ENCODE results near the gene AMDHD2.
"Not testable (repeated sequence)": the region's sequence is repeated elsewhere in the genome, so short reads cannot be mapped to it uniquely, and the experiment has no call there.

The AMDHD2 gene

DNA sequence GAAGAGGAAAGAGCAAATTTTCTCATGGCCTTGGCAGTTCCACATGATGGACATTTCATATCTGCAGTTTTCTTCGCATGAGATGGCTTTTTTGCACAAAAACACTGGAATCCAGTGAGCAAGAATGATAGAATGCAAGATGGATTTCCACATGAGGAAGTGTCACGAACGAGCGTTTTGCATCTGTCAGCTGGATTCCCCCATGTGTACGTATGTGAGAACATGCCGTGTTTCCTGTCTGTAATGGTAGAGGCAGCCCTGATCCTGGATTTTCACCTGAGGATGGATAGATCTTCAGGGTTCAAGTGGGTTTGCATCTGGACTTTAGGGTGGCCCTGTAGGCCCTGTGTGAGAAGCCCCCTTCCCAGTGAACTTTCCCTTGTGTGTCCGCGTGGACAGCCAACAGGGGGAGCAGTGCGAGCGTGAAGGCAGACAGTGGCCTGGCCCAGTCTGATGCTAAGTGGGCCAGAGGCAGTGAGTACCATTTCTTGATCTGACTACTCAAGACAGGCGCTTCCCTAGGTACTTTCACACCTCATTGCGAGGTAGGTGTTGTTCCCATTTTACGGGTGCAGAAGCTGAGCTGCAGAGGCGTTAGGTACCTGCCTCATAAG lies 19.8 kb downstream of the AMDHD2 start:
- not testable (repeated sequence) for H3K4me3 ChIP-seq (replicated peaks; ENCODE audit: low read depth, low read length)
- peak; percentile 27 for DNase-seq (ENCODE audit: low read depth)

GRCh38 chr16:2540912-2541311 lies 20.7 kb downstream of the AMDHD2 start:
- not testable (repeated sequence) for DNase-seq (ENCODE audit: low read depth); H3K4me3 ChIP-seq (replicated peaks; ENCODE audit: low read depth, low read length)

More for the DNA sequence above, 19.8 kb downstream of the AMDHD2 start:
- TF ChIP-seq, protein P1, sequence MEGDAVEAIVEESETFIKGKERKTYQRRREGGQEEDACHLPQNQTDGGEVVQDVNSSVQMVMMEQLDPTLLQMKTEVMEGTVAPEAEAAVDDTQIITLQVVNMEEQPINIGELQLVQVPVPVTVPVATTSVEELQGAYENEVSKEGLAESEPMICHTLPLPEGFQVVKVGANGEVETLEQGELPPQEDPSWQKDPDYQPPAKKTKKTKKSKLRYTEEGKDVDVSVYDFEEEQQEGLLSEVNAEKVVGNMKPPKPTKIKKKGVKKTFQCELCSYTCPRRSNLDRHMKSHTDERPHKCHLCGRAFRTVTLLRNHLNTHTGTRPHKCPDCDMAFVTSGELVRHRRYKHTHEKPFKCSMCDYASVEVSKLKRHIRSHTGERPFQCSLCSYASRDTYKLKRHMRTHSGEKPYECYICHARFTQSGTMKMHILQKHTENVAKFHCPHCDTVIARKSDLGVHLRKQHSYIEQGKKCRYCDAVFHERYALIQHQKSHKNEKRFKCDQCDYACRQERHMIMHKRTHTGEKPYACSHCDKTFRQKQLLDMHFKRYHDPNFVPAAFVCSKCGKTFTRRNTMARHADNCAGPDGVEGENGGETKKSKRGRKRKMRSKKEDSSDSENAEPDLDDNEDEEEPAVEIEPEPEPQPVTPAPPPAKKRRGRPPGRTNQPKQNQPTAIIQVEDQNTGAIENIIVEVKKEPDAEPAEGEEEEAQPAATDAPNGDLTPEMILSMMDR (IDR thresholded peaks at IDR 0.05; ENCODE audit: low read length, missing control alignments), result peak; percentile 36

DNA sequence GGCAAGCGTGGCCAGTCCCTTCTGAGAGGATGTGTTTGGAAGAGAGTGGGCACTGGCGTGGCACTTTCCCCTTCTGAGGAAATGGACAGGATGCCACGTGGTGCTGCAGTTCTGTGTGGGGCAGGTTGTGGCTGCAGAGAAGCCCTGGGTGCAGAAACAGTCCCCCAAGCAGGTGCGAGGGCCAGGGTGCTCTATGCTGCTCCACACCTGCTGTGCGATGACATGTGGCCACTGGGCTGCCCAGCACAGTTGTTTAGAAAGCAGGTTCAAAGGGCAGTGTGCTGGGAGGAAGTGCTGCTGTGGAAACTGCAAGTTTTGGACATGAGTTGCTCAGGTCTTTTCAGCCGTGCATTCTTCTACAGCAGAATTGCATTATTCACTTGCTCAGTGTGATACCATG lies 21.2 kb downstream of the AMDHD2 start:
- not testable (repeated sequence) for DNase-seq (ENCODE audit: low read depth); H3K4me3 ChIP-seq (replicated peaks; ENCODE audit: low read depth, low read length)

GRCh38 chr16:2543771-2544170 lies 23.6 kb downstream of the AMDHD2 start:
- DNase-seq (ENCODE audit: low read depth); H3K4me3 ChIP-seq (replicated peaks; ENCODE audit: low read depth, low read length): not testable (repeated sequence)

DNA sequence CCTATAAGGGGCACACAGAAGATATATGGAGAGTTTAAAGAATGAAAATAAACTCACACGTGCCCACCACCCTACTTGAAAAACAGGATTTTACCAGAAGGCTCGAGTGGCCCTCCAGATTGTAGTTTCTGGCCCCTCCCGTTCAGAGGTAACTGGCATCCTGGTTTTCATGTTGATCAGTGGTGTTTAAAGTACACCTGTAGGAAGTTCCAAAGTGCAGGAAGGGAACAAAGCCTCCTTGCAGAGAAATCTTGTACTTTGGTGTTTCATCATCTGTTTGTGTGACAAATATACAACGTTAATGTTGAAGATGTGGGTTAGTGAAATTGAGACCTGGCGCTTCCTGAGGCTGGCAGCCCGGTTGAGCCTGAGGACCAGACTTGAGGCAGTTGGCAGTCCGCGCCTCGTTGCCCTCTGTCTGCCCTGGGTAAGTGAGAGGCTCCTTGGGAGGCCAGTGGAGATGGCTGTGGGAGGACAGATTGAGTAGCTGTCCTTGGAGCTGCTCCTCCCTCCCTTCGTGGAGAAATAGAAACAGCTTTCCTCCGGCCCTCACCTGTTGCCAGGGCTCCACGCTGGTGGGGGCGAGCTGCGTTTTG lies 30.2 kb downstream of the AMDHD2 start:
- not testable (repeated sequence) for H3K4me3 ChIP-seq (replicated peaks; ENCODE audit: low read depth, low read length); DNase-seq (ENCODE audit: low read depth)

DNA sequence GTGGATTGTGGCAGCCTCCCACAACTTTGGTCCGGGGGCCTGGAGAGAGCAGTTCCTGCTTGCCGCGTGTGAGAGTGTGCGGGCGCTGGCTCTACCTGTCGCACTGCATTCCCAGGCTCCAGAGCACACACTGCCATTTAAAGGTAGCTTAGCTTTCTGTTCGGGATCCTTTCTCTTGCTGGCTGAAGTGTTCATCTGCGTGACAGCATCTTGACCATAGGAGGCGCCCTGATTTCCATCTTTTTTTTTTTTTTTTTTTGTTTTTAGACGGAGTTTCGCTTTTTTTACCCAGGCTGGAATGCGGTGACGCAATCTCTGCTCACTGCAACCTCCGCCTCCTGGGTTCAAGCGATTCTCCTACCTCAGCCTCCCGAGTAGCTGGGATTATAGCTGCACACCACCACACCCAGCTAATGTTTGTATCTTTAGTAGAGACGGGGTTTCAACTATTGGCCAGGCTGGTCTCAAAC lies 31.3 kb downstream of the AMDHD2 start:
- peak; percentile 58 for DNase-seq (ENCODE audit: low read depth)
- TF ChIP-seq, protein P1 (IDR thresholded peaks at IDR 0.05; ENCODE audit: low read length, missing control alignments), result peak; percentile 11
- not testable (repeated sequence) for H3K4me3 ChIP-seq (replicated peaks; ENCODE audit: low read depth, low read length)

DNA sequence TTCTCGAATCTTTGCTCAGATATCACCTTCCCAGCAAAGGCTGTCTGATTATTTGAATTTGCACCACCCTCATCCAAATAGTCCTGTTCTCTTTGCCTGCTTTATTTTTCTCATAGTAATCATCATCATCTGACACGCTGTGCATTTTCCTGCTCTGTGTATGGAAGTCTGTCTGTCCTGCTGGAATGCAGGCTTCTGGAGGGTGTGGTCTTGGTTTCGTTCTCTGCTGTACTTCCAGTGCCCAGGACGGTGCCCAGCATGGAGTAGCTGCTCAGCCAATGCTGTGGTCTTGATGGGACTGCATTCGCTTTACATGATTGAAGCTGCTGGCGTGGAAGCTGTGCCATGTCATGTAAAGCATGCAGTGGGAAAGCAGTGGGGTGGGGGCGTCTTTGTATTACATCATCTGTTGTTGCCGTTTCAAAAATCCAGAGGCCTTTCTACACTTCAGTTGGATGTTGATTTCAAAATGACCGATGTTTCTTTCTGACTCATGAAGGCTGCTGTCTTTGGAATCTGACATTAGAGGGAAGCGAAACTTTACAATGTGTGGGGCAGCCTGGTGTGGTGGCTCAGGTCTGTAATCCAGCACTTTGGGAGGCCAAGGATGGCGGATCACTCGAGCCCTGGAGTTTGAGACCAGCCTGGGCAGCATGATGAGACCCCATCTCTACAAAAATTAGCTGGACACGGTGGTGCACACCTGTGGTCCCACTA lies 34.7 kb downstream of the AMDHD2 start:
- not testable (repeated sequence) for H3K4me3 ChIP-seq (replicated peaks; ENCODE audit: low read depth, low read length); DNase-seq (ENCODE audit: low read depth)

- H3K4me3 ChIP-seq (replicated peaks; ENCODE audit: low read depth, low read length); DNase-seq (ENCODE audit: low read depth): not testable (repeated sequence)
These were observed 37.0 kb downstream of the AMDHD2 start for GRCh38 chr16:2557150-2557549.

DNA sequence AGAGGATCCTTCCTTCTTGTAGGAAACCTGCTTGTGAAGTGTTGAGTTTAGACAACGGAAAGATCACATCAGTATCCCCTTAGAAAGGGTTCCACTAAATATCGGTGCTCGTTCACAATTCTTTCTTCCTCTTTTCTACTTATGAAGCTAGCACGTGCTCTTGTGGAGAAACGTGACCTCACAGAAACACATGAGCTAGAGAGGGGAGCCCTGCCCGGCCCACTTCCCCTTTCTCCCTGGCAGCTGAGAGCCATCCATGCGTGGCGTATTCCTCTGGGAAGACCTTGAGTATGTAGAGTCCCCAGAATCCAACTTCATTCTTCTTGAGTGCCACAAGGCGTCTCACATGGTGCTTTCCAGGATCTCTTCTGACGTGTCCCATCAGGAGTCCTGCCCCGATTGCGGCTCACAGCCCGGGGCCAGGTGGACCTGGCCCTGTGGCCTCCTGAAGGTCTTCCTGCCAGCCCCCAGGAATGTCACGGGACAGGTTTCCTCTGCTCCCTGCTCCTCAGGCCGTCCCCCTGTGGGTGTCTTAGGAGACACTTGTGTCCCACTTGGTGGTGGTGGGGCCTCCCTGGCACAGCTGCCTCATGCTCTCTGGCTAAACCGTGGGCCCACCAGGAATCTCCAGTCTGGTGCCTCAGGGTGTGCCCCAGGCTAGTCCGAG lies 40.1 kb downstream of the AMDHD2 start:
- H3K4me3 ChIP-seq (replicated peaks; ENCODE audit: low read depth, low read length); DNase-seq (ENCODE audit: low read depth): not testable (repeated sequence)

DNA sequence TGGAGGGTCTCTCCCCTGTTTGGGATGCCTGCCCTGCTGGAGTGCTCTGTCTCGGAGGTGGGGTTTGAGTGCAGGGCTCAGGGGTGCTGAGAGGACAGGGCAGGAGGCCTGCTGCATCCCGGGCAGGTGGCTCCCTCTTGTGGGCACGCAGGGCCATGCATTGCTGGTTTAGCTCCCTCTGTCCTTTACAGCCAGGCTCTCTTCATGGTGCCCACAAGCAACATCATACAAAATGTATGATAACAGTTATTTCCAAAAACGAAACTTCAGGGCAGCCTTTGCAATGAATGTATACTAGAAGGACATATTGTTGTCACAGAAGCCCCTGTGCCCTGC lies 40.6 kb downstream of the AMDHD2 start:
- TF ChIP-seq, protein P1 (IDR thresholded peaks at IDR 0.05; ENCODE audit: low read length, missing control alignments), result peak; percentile 23
- not testable (repeated sequence) for H3K4me3 ChIP-seq (replicated peaks; ENCODE audit: low read depth, low read length); DNase-seq (ENCODE audit: low read depth)

DNA sequence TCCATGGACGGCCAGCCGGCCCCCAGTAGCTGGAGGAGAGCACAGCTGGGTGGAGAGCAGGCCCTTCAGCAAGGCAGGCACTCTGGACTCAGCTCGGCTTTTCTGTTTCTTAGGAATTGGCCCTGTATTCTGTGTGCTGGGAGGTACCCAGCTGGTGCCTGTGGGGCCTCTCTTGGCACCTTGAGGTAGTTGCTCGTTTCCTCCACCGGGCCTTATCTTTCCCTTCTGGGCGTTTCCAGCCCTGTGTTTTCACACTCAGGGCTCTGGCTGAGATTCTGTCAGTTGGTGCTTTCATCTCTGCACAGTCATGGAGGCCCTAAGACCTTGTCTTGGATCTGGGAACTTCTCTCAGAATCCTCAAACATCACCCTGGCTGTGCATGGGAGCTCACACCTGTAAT lies 47.3 kb downstream of the AMDHD2 start:
- H3K4me3 ChIP-seq (replicated peaks; ENCODE audit: low read depth, low read length); DNase-seq (ENCODE audit: low read depth): not testable (repeated sequence)

- not testable (repeated sequence) for DNase-seq (ENCODE audit: low read depth); H3K4me3 ChIP-seq (replicated peaks; ENCODE audit: low read depth, low read length)
These were observed 48.4 kb downstream of the AMDHD2 start for GRCh38 chr16:2568573-2568972.

DNA sequence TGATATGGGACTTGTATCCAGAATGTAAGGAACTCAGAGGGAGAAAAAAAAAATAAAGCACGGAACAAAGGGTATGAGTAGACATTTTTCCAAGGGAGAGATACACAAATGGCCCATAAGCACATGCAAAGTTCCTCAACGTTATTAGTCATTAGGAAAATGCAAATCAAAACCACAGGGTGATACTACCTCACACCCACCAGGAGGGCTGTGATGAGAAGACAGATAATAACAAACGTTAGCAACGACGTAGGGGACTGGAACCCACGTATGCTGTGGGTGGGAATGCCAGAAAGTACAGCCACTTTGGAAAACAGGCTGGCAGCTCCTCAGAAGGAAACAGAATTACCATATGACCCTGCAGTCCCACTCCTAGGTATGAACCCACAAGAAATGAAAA lies 52.5 kb downstream of the AMDHD2 start:
- DNase-seq (ENCODE audit: low read depth); H3K4me3 ChIP-seq (replicated peaks; ENCODE audit: low read depth, low read length): not testable (repeated sequence)

DNA sequence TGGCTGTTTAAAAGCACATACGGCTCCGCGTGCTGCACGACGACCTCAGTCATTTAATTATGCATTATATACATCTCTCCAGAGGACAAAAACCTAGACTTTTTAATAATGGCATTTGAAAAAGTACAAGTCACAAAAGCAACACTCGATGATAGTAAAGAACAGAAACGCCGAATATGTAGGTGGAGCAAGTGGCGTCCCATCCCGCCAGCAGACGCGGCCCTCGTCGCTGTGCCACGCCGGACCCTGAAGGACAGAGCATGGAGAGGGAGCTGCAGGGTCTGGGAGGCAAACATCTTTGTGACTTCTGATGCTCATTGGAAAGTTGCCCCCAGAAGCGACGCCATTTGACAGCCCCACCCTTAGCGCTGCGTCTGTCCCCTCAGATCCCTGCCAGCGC lies 55.7 kb downstream of the AMDHD2 start:
- DNase-seq (ENCODE audit: low read depth); H3K4me3 ChIP-seq (replicated peaks; ENCODE audit: low read depth, low read length): not testable (repeated sequence)

GRCh38 chr16:2577044-2577443 lies 56.9 kb downstream of the AMDHD2 start:
- DNase-seq (ENCODE audit: low read depth), result not testable (repeated sequence)

More at GRCh38 chr16:2577044-2577443, 56.9 kb downstream of the AMDHD2 start:
- H3K4me3 ChIP-seq (replicated peaks; ENCODE audit: low read depth, low read length), result not testable (repeated sequence)

Data from fibroblast of pulmonary artery (primary cell).